ENCODE data around the gene TAMALIN.

The TAMALIN gene

DNA sequence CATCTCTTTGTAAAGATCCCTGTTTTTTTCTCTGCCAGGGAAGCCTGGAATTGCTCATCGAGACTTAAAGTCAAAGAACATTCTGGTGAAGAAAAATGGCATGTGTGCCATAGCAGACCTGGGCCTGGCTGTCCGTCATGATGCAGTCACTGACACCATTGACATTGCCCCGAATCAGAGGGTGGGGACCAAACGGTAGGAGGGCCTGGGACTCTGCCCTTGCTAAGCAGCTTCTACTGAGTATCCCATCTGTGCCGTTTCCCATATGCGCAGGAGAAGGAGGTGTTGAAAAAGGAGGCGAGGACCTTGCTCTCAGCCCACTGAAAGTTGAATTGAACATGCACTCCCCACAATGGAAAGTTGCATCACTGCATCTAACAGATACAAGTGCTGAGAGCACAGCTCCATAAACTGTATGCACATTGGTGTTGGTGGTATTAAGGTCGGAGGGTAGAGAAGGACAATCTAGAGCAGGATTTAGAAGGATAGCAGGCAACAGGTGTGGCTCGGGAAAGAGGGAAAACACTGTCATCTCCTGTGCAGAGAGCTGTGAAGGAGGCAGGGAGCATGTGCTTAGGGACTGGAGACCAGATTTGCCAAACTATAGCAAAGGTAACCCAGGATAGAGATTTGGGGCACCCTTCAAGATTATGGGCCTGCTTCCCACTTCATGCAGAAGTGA, 21.5 kb upstream of the TAMALIN start:
- DNase-seq = no peak

DNA sequence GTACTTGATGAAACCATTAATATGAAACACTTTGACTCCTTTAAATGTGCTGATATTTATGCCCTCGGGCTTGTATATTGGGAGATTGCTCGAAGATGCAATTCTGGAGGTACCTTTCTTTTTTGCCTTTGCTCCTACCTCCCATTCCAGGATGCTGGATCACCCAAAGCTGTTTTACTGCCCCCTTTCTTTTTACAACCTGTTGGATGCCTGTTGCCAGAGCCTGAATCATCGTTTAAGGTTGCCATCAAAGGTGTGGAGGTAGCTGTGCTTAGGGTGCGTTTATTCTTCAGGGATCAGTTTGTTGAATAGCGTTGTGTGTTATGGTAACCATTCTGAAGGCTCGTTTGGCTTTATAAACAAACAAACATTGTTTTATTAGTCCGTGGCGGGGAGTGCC, 19.9 kb upstream of the TAMALIN start:
- DNase-seq = no peak

DNA sequence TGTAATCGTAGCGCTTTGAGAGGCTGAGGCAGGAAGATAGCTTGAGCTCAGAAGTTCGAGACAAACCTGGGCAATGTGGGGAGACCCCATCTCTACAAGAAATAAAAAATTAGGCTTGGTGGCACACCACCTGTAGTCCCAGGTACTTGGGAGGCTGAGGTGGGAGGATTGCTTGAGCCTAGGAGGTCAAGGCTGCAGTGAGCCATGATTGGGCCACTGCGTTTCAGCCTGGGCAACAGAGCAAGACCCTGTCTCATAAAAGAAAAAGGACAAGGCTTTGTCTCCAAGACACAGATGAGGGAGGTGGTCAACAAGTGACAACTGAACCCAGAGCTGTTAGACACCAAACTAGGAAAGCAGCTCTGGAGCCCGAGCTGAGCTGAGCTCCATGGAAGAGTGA, 14.5 kb upstream of the TAMALIN start:
- no peak for DNase-seq

DNA sequence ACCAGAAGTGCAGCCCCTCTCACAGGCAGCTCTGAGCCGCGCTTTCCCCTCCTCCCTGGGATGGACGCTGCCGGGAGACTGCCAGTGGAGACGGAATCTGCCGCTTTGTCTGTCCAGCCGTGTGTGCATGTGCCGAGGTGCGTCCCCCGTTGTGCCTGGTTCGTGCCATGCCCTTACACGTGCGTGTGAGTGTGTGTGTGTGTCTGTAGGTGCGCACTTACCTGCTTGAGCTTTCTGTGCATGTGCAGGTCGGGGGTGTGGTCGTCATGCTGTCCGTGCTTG, 12.3 kb upstream of the TAMALIN start:
- no peak for DNase-seq

DNA sequence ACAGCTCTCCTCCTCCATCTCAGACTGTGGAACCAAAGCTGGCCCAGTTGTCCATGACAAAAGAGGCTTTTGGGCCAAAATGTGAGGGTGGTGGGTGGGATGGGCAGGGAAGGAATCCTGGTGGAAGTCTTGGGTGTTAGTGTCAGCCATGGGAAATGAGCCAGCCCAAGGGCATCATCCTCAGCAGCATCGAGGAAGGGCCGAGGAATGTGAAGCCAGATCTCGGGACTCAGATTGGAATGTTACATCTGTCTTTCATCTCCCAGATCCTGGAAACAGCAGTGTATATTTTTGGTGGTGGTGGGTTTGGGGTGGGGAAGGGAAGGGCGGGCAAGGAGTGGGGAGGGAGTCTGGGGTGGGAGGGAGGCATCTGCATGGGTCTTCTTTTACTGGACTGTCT, 11.8 kb upstream of the TAMALIN start:
- DNase-seq = no peak

DNA sequence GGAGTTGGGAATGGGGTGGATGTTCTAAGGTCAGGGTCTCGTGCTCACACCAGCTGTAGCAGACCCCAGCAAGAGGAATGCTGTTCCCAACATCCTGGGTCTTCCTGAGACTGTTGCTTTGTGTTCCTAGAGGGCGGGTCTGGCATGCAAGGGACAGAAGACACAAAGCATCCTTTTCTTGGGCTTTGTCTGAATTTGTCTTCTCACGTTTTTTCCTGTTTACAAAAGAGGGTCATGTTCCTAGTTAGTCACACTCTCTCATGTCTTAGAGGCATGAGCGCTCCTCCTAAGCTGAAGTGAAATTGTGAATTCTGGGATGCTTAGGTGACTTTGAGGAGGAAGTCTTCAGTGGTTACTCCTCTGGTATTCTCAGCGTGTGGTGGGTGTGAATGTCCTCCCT, 9.6 kb upstream of the TAMALIN start:
- no peak for DNase-seq

DNA sequence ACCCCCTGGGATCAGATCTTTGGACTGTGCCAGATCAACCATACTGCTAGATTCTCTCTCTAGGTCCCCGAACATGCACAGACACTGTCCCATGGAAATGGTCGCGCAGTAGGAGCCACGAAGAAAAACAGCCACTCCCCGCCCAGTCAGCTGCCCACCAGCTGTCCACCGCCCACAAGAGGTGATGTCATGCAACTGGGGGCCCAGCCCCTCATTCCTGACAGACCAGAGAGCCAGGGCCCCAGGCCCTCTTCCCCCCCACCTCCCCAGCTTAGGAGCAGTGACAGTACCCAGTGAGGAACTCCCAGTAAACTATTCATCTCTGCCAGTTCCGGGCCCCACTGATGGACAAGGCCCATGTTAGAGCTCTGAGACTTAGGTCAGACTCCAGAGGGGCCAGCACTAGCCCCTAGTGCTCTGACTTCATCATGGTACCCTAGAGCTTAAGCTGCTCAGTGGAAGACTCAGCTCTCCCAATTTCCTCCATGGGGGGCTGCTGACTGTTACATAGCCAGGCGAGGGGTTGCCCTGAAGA, 3.7 kb upstream of the TAMALIN start:
- no peak for DNase-seq

DNA sequence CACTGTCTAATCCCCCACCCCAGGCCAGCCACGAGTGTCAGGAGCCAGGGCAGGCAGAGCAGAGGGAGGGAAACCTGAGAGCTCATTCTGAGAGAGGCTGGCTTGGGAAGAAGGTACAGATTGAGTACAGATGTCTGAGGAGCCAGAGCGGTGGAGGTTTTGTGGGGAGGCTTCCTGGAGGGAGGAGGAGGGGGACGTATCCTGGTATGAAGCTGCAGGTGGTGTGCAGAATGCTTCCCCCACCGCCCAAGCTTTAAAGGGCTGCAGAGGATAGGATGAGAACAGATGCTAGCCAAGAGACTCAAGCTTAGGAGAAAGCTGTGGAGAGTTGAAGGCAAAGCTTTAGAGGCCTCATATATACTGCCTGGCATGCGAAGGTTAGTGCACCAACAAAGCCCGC, 3.2 kb upstream of the TAMALIN start:
- no peak for DNase-seq

DNA sequence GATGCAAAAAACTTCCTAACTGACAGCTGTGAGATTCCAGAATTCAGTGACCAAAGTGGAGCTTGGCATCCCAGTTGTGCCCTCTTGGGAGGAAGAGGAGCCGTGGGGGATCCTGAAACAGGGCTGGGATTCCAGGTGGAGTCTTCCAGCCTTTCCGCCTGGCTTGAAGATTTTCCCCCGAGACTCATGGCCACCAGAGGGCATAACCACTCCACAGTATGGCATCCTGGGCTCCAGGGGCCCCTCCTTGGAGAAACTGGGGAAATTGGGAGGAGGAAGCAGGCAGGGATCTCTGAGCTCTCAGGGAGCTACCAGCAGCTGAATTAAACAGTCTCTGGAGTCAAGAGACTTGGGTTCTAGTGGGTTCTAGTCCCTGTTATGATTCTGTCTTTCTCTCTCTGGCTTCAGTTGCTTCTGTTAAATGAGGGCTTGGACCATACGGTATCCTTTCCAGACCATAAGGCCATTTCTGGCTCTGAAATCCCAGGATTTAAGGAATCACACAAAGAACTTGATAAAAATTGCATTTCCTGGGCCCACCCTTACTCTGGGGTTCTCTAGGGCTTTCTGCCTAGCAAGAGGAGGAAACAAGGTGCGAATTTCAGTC, 2.6 kb upstream of the TAMALIN start:
- no peak for DNase-seq

DNA sequence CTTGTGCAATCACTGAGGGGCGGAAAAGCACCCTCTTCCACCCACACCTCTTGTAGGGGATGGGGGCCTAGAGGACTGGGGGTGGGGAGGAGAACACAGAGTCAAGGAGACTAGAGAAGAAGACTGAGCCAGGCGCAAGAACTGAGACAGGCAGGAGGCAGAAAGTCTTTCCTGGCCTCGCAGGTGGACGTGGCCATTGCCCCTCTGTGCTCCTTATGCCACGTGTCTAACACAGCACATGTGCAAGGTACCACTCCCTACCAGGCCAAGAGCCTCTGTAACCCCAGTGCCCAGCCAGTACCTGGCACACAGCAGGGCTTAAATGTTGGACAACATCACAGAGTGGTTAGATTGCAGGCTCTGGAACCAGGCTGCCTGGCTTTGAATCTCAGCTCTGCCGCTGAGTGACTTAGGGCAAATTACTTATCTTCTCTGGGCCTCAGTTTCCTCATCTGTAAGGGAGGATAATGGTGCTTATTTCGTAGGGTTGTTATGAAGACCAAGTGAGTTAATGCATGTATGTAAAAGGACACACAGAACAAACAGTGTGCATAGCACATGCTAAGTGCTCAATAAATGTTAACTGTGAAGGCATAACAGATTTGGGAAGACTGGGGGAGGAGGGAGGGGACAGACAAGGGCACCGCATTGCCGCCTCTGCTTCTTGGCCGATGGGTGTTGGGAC, 1.4 kb upstream of the TAMALIN start:
- DNase-seq = no peak

DNA sequence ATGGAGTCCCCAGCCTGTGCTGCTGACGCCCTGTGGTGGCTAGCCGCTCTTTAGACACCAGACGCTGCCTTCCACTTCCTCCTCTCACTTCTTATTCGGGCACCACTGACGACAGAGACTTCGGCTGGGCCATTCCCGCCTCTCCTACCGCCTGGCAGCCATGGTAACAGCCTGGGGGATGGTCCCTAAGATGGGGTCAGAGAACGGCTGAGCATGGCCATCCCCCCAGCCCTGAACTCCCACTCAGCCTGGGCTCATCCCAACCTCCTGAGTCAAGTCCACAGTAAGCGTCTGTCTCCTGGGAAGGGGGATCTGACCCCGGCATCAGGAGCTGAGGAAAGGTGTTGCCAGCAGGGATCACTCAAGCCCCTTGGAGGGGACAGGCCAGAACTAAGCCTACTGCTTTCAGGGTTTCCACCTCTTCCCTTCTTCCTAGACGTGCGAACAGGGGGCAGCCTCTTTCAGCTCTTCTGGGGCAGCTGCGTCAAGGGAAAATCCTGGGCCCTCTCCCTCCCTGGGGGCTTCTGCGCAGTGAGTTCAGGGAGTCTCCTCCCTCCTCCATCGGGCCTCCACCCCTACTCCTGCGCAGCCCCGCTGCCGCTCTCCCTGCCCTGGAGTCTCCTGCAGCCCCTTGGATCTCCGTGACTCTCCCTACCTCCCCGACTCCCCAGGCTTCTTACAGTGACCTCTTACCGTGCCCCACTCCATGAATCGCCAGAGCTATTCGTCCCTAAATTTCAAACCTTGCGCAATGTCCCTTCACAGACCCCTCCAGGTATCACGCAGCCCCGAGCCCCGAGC, 643 bp upstream of the TAMALIN start:
- no peak for DNase-seq

DNA sequence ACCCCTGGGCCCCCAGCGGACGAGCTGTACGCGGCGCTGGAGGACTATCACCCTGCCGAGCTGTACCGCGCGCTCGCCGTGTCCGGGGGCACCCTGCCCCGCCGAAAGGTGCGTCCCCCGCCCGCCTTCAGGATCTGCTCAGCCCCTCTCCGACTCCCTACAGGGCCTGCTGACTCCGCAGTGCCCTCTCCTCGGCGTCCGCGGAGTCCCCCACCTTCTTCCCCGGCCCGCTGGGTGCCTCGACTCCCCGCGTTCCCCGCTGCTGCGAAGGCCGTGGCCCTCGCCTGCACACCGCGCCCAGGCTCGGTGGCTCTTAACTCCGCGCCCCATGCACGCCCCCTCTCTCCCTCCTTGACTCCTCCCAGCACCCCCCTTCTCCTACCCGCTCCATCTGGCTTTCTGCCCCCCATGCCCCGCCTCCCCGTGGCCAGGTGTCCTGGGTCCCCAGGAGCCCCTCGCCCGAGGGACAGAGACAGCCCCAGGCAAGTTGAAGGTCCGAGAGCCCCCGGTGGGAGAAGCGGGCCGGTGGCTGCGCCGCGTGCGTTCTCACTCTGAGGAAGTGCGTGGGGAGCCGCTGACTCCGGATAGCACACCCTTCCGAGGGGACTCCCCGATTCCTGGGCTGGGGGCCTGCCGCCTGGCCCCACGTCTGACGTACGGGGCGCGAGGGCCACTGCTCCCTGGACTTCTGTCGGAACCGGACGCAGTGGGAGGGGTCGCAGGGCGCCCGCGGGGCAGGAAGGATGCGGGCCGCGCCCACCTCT, 594 bp downstream of the TAMALIN start:
- peak; percentile 62 for DNase-seq

DNA sequence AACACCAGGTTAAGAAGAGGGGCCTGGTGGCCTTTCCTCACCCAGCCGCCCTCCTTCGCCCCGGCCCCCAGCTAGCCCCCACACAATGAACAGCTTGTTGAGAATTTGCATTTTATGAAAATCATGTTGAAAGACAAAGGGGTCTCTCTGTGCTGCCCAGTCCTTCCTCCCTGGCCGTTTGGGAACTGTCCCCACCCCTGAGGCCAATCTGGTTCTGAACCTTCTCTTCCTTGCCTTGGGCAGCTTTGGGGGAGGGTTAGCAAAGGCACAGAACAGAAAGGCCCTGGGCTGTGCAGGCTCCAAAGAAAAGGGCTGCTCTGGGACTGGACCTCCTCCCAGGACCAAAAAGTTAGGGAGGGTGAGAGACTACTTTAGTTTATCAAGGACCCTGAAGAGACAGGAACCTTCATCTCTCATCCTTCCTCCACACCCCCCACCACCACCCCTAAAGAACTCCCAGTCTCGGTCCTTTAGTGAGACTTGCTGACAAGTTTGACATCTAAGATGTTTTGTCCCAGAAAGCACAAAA, 1.3 kb downstream of the TAMALIN start:
- no peak for DNase-seq

DNA sequence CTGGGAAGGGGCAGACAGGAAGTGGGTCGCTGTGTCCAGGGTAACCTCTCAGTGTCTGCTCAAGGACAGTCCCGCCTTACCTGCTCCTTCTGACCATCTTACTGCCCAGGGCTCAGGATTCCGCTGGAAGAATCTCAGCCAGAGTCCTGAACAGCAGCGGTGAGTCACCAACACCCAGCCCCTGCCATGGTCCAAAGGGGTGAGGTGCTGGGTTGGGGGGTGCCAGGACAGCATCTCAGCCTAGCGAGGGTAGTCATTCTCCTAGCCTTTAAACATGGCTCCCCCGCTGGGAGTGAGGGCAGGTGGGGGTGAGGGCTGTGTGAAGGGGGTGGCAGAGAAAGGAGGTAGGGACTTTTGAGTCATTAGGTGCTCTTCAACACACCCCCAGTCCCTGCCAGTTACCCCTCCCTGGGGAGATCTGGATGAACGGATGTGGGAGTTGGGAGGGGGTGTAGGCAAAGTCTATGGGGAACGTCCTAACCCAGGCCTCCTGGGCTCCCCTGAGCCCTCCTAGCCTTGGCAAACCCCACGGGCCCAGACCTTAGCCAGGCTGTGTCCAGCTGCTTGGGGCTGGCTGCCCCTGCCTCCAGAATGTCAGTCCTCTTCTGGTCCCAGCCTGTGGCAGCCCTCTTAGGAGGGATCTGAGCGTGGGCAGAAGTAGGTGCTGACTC, 2.5 kb downstream of the TAMALIN start:
- no peak for DNase-seq

DNA sequence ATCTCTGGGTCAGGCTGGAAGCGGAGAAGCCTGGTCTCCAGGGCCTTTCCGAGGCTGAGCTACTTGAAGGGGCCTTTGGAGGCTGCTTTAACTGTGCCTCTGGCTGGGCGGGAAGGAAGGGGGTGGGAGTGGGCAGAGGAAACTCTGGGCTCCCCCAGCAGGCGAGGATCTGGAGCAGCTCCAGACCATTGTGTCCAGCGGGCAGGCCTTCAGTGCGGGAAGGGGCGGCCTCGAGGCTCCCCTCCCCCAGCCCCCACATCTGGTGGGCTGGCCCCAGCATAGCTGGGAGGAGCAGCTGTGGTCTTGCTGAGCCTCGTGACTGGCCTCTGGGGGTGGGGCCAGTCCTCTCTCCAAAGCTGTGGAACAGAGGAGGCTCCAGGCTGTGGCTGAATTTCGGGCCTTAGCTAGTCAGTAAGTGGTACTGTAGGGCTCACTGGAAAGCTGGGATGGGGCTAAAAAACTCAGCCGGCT, 3.4 kb downstream of the TAMALIN start:
- no peak for DNase-seq

DNA sequence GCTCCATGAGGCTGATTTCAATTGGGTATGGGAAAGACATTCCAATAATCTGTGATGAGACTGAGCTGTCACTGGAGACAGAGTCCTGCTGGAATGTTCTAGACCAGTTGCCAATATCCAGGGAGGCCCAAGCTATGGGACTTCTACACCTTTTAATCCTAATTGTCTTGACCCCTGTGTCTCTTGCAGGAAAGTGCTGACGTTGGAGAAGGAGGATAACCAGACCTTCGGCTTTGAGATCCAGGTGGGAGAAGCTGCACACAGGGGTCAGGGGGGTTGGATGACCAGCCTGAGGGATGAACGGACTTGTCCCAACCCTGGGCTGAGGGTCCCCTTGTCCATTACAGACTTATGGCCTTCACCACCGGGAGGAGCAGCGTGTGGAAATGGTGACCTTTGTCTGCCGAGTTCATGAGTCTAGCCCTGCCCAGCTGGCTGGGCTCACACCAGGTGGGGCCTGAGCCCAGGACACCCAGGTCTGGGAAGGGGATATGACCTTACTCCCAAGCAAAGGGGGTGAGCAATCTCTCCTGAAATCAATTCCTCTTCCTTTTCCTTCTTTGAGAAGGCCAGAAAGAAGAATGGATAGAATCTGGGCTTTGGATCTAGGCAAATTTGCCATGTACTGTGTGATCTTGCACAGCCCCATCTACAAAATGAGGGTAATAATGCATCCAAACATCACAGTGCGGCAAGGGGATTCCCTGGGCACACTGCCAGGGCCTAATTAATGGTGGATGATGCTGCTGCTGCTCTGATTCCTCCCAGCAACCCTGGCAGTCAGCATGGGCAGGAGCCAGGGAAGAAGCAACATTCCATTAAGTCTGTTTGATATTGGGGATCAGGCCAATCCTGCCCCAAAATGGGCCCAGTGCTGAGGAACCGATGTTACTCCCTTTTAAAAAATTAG, 4.2 kb downstream of the TAMALIN start:
- DNase-seq = no peak

DNA sequence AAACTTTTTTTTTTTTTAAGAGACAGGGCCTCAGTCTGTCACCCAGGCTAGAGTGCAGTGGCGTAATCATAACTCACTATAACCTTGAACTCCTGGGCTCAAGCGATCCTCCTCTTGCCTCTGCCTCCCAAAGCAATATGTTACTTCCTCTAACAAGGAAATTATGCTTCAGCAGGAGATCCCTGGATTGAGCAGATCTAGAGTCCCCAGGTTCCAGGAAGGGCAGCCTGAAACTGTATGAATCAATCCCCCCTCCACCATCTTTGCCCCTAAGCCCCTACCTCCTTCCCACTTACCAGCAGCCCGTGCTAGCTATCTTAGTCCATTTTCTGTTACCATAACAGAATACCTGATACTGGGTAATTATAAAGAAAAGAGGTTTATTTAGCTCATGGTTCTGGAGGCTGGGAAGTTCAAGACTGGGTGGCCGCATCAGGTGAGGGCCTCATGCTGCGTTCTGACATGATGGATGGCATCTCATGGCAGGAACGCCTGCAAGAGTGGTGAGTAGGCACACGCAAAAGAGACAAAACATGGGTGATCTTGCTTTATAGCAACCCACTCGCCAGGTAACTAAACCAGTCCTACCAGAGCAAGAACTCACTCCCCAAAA, 5.0 kb downstream of the TAMALIN start:
- no peak for DNase-seq

DNA sequence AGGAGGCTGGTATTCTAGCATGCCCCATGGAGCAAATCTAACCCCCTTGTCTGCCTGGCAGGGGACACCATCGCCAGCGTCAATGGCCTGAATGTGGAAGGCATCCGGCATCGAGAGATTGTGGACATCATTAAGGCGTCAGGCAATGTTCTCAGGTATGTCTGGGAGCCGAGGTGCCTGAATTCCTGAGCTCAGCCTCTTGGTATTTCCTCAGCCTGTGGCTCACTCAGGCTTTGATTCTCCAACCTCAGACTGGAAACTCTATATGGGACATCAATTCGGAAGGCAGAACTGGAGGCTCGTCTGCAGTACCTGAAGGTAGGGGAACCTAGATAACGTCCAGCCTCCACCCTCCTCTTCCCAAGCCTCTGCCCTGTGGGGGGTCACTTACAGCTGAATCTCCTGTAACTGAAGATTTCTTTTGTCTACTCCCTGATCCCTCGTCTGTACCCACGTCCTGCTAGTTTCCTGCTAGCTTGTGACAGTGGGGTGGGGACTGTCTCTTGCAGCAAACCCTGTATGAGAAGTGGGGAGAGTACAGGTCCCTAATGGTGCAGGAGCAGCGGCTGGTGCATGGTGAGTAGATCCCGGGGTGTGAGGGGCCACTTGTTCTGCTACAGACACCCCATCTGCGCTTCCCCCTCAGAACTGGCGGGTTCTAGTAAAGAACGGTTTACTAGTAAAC, 7.0 kb downstream of the TAMALIN start:
- DNase-seq = no peak
